ENCODE results near the gene SIM2.

DNA sequence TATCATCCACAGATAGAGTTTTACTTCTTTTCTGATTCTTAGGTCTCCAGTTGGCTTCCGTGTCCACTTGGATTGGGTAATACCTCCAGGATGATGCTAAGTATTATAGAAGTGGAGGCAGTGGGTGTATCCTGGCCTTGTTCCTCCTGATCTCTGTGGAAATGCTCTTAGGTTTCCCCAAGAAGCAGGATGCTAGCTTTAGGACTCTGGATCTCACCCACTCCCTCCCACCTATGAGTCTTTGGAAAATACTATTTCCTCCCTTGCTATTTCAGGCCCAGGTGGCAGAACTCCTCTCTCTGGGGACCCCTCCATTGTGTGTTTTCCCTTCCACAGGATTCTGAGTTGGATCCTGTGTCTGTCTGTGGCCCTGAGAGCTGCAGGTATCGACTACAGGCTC is 86.7 kb downstream of the SIM2 start:
- no peak for TF ChIP-seq EZH2 (IDR thresholded peaks at IDR 0.05; ENCODE audit: borderline replicate concordance, insufficient read depth, low read length, poor library complexity, severe bottlenecking)
- TF ChIP-seq, protein P1, sequence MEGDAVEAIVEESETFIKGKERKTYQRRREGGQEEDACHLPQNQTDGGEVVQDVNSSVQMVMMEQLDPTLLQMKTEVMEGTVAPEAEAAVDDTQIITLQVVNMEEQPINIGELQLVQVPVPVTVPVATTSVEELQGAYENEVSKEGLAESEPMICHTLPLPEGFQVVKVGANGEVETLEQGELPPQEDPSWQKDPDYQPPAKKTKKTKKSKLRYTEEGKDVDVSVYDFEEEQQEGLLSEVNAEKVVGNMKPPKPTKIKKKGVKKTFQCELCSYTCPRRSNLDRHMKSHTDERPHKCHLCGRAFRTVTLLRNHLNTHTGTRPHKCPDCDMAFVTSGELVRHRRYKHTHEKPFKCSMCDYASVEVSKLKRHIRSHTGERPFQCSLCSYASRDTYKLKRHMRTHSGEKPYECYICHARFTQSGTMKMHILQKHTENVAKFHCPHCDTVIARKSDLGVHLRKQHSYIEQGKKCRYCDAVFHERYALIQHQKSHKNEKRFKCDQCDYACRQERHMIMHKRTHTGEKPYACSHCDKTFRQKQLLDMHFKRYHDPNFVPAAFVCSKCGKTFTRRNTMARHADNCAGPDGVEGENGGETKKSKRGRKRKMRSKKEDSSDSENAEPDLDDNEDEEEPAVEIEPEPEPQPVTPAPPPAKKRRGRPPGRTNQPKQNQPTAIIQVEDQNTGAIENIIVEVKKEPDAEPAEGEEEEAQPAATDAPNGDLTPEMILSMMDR (IDR thresholded peaks at IDR 0.05; ENCODE audit: poor library complexity, severe bottlenecking), result no peak
- TF ChIP-seq, protein P2, sequence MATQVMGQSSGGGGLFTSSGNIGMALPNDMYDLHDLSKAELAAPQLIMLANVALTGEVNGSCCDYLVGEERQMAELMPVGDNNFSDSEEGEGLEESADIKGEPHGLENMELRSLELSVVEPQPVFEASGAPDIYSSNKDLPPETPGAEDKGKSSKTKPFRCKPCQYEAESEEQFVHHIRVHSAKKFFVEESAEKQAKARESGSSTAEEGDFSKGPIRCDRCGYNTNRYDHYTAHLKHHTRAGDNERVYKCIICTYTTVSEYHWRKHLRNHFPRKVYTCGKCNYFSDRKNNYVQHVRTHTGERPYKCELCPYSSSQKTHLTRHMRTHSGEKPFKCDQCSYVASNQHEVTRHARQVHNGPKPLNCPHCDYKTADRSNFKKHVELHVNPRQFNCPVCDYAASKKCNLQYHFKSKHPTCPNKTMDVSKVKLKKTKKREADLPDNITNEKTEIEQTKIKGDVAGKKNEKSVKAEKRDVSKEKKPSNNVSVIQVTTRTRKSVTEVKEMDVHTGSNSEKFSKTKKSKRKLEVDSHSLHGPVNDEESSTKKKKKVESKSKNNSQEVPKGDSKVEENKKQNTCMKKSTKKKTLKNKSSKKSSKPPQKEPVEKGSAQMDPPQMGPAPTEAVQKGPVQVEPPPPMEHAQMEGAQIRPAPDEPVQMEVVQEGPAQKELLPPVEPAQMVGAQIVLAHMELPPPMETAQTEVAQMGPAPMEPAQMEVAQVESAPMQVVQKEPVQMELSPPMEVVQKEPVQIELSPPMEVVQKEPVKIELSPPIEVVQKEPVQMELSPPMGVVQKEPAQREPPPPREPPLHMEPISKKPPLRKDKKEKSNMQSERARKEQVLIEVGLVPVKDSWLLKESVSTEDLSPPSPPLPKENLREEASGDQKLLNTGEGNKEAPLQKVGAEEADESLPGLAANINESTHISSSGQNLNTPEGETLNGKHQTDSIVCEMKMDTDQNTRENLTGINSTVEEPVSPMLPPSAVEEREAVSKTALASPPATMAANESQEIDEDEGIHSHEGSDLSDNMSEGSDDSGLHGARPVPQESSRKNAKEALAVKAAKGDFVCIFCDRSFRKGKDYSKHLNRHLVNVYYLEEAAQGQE (IDR thresholded peaks at IDR 0.05; ENCODE audit: borderline replicate concordance), result no peak
- TF ChIP-seq TAF1 (IDR thresholded peaks at IDR 0.05; ENCODE audit: low read depth), result no peak
- TF ChIP-seq RAD21 (conservative IDR thresholded peaks at IDR 0.05), result no peak
- TF ChIP-seq EP300 (conservative IDR thresholded peaks at IDR 0.05; ENCODE audit: poor library complexity, severe bottlenecking), result no peak
- no peak for TF ChIP-seq POLR2AphosphoS5 (IDR thresholded peaks at IDR 0.05)
- TF ChIP-seq SMC3 (conservative IDR thresholded peaks at IDR 0.05; ENCODE audit: poor library complexity), result no peak
